HCT116 (cell line): ENCODE results near the gene XPO4. TPM values are rescaled to one million over a fixed set of nuclear protein-coding genes. Genes with fewer than 3 reads are reported as not detected.

Source experiments
- ATAC-seq: fragments of 200-7000 bp; cut with Tn5 transposase; 2 replicates; pipeline ENCODE4 v1.9.1; 2020; ENCODE audit warnings: mild to moderate bottlenecking, moderate library complexity
- BruUV-seq: library from RNA; stranded (reverse); fragments of 400-500 nt; replicated peaks from 2 replicates; lab custom pipeline; 2021; lab: Mats Ljungman, UMichigan
- CTCF ChIA-PET: fragments of 300-600 bp; sonication (Branson Sonifier 250); formaldehyde crosslinking; loops from one replicate; lab custom pipeline; 2021; ENCODE audit warnings: antibody characterized with exemption; lab: Charles Lee
- POLR2A ChIA-PET: fragments of 300-600, 350-600 bp; sonication (Branson Sonifier 250); formaldehyde crosslinking; loops from one replicate; lab custom pipeline; 2021; ENCODE audit warnings: antibody characterized with exemption; lab: Charles Lee
- RAD21 ChIA-PET, 2 experiments: fragments of 300-600 bp; sonication (Branson Sonifier 250); formaldehyde crosslinking; loops; one replicate each; lab custom pipeline; 2023; ENCODE audit warnings: low total read pairs in 2 of 2; ENCODE audit not compliant: uncharacterized antibody in 2 of 2, unreplicated experiment in 2 of 2, low non-redundant PET in 1 of 2; lab: Charles Lee
- DNase-seq: peaks from one replicate; pipeline ENCODE4 v3.0.0-alpha.2; 2010; ENCODE audit warnings: low read depth, low spot score
- H2AFZ ChIP-seq: fragments of 200-600 bp; shearing (Covaris generic), sonication (generic); 2 replicates; pipeline ENCODE4 v1.6.1; 2017; ENCODE audit warnings: low read depth, mixed run types, mixed read lengths, antibody characterized with exemption, low read length; ENCODE audit not compliant: poor library complexity, severe bottlenecking
- H3K27ac ChIP-seq: 2 replicates; pipeline ENCODE4 v1.5.1; 2012; ENCODE audit warnings: low read depth, low read length
- H3K27me3 ChIP-seq: fragments of 200-600 bp; sonication (generic); 2 replicates; pipeline ENCODE4 v1.6.1; 2016; ENCODE audit warnings: mixed run types, low read length, mixed read lengths; ENCODE audit not compliant: insufficient read depth
- H3K36me3 ChIP-seq, 2 experiments: fragments of 200-500 bp in 1 of 2; fragments of 200-600 bp in 1 of 2; sonication (Bioruptor generic) in 1 of 2; sonication (generic) in 1 of 2; 2 replicates each; pipeline versions ENCODE4 v1.5.1 to v1.6.1; 2014 to 2016; ENCODE audit warnings: low read length in 2 of 2, inconsistent platforms in 1 of 2, mixed read lengths in 1 of 2, mixed run types in 1 of 2; ENCODE audit not compliant: insufficient read depth in 2 of 2, control insufficient read depth in 1 of 2
- H3K4me1 ChIP-seq, 2 experiments: fragments of 200-600 bp in 1 of 2; sonication (generic) in 1 of 2; 2 replicates each; pipeline versions ENCODE4 v1.5.1 to v1.6.1; 2012 to 2017; ENCODE audit warnings: low read length in 2 of 2, inconsistent platforms in 1 of 2, mild to moderate bottlenecking in 1 of 2, mixed read lengths in 1 of 2, mixed run types in 1 of 2, moderate library complexity in 1 of 2; ENCODE audit not compliant: insufficient read depth in 2 of 2, control insufficient read depth in 1 of 2
- H3K4me2 ChIP-seq: fragments of 200-600 bp; sonication (generic); 2 replicates; pipeline ENCODE4 v1.6.1; 2017; ENCODE audit warnings: mixed run types, low read length, mixed read lengths
- H3K4me3 ChIP-seq, 2 experiments: fragments of 200-600 bp in 1 of 2; sonication (generic) in 1 of 2; replicated peaks in 1 of 2; 2 replicates each; pipeline ENCODE4 v1.5.1; 2011 to 2016; ENCODE audit warnings: low read length in 2 of 2, control low read depth in 1 of 2, low read depth in 1 of 2, mild to moderate bottlenecking in 1 of 2, mixed read lengths in 1 of 2, mixed run types in 1 of 2
- H3K79me2 ChIP-seq: fragments of 200-600 bp; sonication (generic); 2 replicates; pipeline ENCODE4 v1.6.1; 2017; ENCODE audit warnings: mild to moderate bottlenecking, mixed run types, low read length, moderate library complexity, mixed read lengths; ENCODE audit not compliant: insufficient read depth
- H3K9ac ChIP-seq: fragments of 200-600 bp; sonication (generic); 2 replicates; pipeline ENCODE4 v1.6.1; 2016; ENCODE audit warnings: low read length, mixed read lengths
- H3K9me2 ChIP-seq: fragments of 200-600 bp; sonication (generic), shearing (Covaris generic); 2 replicates; pipeline ENCODE4 v1.6.1; 2017; ENCODE audit warnings: mixed run types, mild to moderate bottlenecking, moderate library complexity; ENCODE audit not compliant: insufficient read depth
- H3K9me3 ChIP-seq, 2 experiments: fragments of 200-500 bp in 1 of 2; fragments of 200-600 bp in 1 of 2; sonication (Bioruptor generic) in 1 of 2; sonication (generic) in 1 of 2; 2 replicates each; pipeline ENCODE4 v1.6.1; 2014 to 2017; ENCODE audit warnings: low read length in 2 of 2, mixed read lengths in 2 of 2, inconsistent platforms in 1 of 2, low read depth in 1 of 2, mild to moderate bottlenecking in 1 of 2, mixed run types in 1 of 2, moderate library complexity in 1 of 2; ENCODE audit not compliant: control insufficient read depth in 1 of 2, insufficient read depth in 1 of 2
- H4K20me1 ChIP-seq: fragments of 200-600 bp; sonication (generic), shearing (Covaris generic); 2 replicates; pipeline ENCODE4 v1.6.1; 2017; ENCODE audit warnings: mixed run types, mild to moderate bottlenecking, moderate library complexity; ENCODE audit not compliant: insufficient read depth
- CTCF ChIP-seq, 3 experiments: fragments of 200-600 bp in 1 of 3; sonication (generic) in 1 of 3; IDR thresholded peaks in 2 of 3; conservative IDR thresholded peaks in 1 of 3; 2 replicates each; pipeline ENCODE4 v1.5.1; 2012 to 2017; ENCODE audit warnings: low read depth in 2 of 3, low read length in 2 of 3, antibody characterized with exemption in 1 of 3, borderline replicate concordance in 1 of 3, control low read depth in 1 of 3, mild to moderate bottlenecking in 1 of 3, mixed read lengths in 1 of 3, mixed run types in 1 of 3, moderate library complexity in 1 of 3; ENCODE audit not compliant: insufficient read depth in 1 of 3
- EGR1 ChIP-seq: IDR thresholded peaks from 2 replicates; pipeline ENCODE4 v1.6.1; 2012; ENCODE audit warnings: low read depth
- MAX ChIP-seq: IDR thresholded peaks from 2 replicates; pipeline ENCODE4 v1.6.1; 2012
- POLR2AphosphoS5 ChIP-seq: IDR thresholded peaks from 2 replicates; pipeline ENCODE4 v1.6.1; 2011; ENCODE audit warnings: mild to moderate bottlenecking, low read depth, low read length, moderate library complexity
- TCF7L2 ChIP-seq: IDR thresholded peaks from 2 replicates; pipeline ENCODE4 v1.7.0; 2011; ENCODE audit warnings: borderline replicate concordance, inconsistent platforms; ENCODE audit not compliant: insufficient read depth, insufficient read length; ENCODE audit errors: extremely low read depth
- YY1 ChIP-seq: IDR thresholded peaks from 2 replicates; pipeline ENCODE4 v1.6.1; 2011; ENCODE audit warnings: low read length, low read depth, moderate library complexity, mild to moderate bottlenecking; ENCODE audit not compliant: insufficient replicate concordance; ENCODE audit errors: extremely low read depth
- ZNF274 ChIP-seq: fragments of 200-500 bp; sonication (Bioruptor generic); IDR thresholded peaks from 2 replicates; pipeline ENCODE4 v1.6.1; 2014; ENCODE audit warnings: mild to moderate bottlenecking, low read depth, low read length, inconsistent platforms
- intact Hi-C: fragments of 100-400 bp; cut with micrococcal nuclease; formaldehyde crosslinking; loops from 2 replicates; pipeline ENCODE4 v1.10.0; 2022
- total RNA-seq: library from RNA; stranded (reverse); gene quantifications from one replicate; pipeline ENCODE4 v1.2.1, GENCODE V29; 2021; ENCODE audit not compliant: unreplicated experiment
- TF ChIP-seq, protein P1 (sequence below): IDR thresholded peaks from 2 replicates; pipeline ENCODE4 v1.6.1; 2012; ENCODE audit warnings: low read depth

Gene XPO4
- total RNA-seq, 1 experiment from 2014 or later = 29.7 TPM

- no peak overlapping the region for H3K4me2 ChIP-seq
- peaks cover 29% of the 10 kb centered on the region for H3K79me2 ChIP-seq
- ATAC-seq (no peak), DNase-seq (no peak)
- no peaks in the 10 kb centered on the region for H3K9me3 ChIP-seq
- TF ChIP-seq, protein P1, sequence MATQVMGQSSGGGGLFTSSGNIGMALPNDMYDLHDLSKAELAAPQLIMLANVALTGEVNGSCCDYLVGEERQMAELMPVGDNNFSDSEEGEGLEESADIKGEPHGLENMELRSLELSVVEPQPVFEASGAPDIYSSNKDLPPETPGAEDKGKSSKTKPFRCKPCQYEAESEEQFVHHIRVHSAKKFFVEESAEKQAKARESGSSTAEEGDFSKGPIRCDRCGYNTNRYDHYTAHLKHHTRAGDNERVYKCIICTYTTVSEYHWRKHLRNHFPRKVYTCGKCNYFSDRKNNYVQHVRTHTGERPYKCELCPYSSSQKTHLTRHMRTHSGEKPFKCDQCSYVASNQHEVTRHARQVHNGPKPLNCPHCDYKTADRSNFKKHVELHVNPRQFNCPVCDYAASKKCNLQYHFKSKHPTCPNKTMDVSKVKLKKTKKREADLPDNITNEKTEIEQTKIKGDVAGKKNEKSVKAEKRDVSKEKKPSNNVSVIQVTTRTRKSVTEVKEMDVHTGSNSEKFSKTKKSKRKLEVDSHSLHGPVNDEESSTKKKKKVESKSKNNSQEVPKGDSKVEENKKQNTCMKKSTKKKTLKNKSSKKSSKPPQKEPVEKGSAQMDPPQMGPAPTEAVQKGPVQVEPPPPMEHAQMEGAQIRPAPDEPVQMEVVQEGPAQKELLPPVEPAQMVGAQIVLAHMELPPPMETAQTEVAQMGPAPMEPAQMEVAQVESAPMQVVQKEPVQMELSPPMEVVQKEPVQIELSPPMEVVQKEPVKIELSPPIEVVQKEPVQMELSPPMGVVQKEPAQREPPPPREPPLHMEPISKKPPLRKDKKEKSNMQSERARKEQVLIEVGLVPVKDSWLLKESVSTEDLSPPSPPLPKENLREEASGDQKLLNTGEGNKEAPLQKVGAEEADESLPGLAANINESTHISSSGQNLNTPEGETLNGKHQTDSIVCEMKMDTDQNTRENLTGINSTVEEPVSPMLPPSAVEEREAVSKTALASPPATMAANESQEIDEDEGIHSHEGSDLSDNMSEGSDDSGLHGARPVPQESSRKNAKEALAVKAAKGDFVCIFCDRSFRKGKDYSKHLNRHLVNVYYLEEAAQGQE = no peak
- TF ChIP-seq CTCF (IDR thresholded peaks at IDR 0.05 in 2 of 3, conservative IDR thresholded peaks at IDR 0.05 in 1 of 3; ENCODE audit: borderline replicate concordance in 1 of 3, insufficient read depth in 1 of 3, low read depth in 2 of 3, low read length in 2 of 3) (no peak), POLR2AphosphoS5 (no peak), ZNF274 (no peak), YY1 (no peak), MAX (no peak), EGR1 (no peak), TCF7L2 (no peak)
- no peaks in the 10 kb centered on the region for H3K4me1 ChIP-seq
- H3K27me3 ChIP-seq = no peaks in the 10 kb centered on the region
- no peak overlapping the region for H3K4me3 ChIP-seq
- ChIA-PET CTCF (interaction anchor here (1.8 kb wide), 1 partner anchor 16 kb away, joined by 4 read pairs; no protein-coding TSS in a partner anchor), RAD21 (no interaction called here), POLR2A (no interaction called here)
- intact Hi-C loops = no loop called here
- no TSS peak for BruUV-seq
- peaks cover 12 to 16% of the 10 kb centered on the region in 2 experiments; a peak in 2 of 4 replicates for H3K36me3 ChIP-seq
- H4K20me1 ChIP-seq = peaks cover 4% of the 10 kb centered on the region; the same call in 1 of the 2 replicates
- no peaks in the 10 kb centered on the region for H3K9me2 ChIP-seq
- H2AFZ ChIP-seq = no peak overlapping the region
- no peak overlapping the region for H3K9ac ChIP-seq
- H3K27ac ChIP-seq = no peak overlapping the region
Measured at GRCh38 chr13:20833900-20834679, 68.5 kb downstream of the XPO4 start.
